ENCODE data around the gene ELANE. TPM values are rescaled to one million over a fixed set of nuclear protein-coding genes. Genes with fewer than 3 reads are reported as not detected.

The ELANE gene
- total RNA-seq, 1 experiment from 2014 or later = not detected

GRCh38 chr19:870963-871401 lies 18.9 kb downstream of the ELANE start:
- H3K4me3 Mint-ChIP-seq (ENCODE audit: unreplicated experiment) = no peak overlapping the region
- CTCF ChIA-PET = no interaction called here
- Histone ChIP-seq H3K27me3 (replicated peaks; ENCODE audit: control insufficient read depth, insufficient read depth, low read length) (no peaks in the 10 kb centered on the region), H3K4me3 (ENCODE audit: low read depth, low read length) (no peak overlapping the region), H3K36me3 (ENCODE audit: control insufficient read depth, insufficient read depth, low read length) (peaks cover 8% of the 10 kb centered on the region), H3K4me1 (no peaks in the 10 kb centered on the region; the same call in 1 of the 2 replicates), H3K9me3 (no peaks in the 10 kb centered on the region)
- peak overlapping the region; percentile 55 for H3K27ac Mint-ChIP-seq (ENCODE audit: unreplicated experiment)
- H3K27me3 Mint-ChIP-seq (ENCODE audit: insufficient read depth, unreplicated experiment) = no peaks in the 10 kb centered on the region
- no peak for DNase-seq
- POLR2A ChIA-PET = no interaction called here
- H3K9me3 Mint-ChIP-seq (ENCODE audit: unreplicated experiment) = no peaks in the 10 kb centered on the region
- no peak for TF ChIP-seq CTCF (IDR thresholded peaks at IDR 0.05; ENCODE audit: insufficient read depth in 1 of 2, low read depth in 1 of 2, low read length in 1 of 2, severe bottlenecking in 1 of 2, unreplicated experiment in 1 of 2)
- H3K36me3 Mint-ChIP-seq (ENCODE audit: insufficient read depth, unreplicated experiment) = peaks cover 79% of the 10 kb centered on the region
- intact Hi-C loops (cut with micrococcal nuclease; ENCODE audit: unreplicated experiment) = no loop called here
- no peaks in the 10 kb centered on the region for H3K4me1 Mint-ChIP-seq (ENCODE audit: low read depth, unreplicated experiment)
- no TSS peak for BruUV-seq (replicated peaks)

DNA sequence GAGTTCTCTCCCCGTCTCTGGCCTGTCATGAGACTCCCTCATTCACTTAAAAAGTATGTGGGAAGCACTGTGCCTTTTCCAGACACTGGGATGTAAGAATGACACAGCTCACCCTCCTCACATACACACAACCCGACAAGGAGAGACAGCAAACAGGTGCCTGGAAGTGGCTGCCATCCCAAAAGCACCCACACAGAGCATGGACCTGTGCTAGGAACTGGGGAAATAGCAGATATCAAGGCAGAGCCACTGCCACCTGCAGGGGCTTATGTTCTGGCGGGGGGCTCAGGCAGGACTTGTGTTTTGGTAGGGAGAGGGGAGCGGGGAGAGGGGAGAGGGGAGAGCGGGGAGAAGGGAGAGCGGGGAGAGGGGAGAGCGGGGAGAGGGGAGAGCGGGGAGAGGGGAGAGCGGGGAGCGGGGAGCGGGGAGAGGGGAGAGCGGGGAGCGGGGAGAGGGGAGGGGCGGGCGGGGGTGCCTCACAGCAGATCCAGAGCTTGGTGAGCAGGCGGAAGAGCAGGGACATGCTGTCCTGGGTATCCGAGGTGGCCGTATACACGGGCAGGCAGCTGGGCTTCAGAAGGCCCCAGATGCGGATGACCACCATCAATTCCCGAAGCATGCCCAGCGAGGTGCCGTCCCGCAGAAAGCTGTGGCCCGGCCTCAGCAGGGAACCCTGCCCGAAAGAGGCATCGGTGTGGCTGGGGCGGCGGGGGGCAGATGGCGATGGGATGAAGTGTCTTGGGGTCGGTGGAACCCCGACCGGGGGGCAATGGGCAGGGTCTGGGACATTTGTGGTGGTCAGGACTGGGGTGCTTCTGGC lies 19.6 kb downstream of the ELANE start:
- H3K4me3 ChIP-seq (ENCODE audit: low read depth, low read length) = no peak overlapping the region
- H3K36me3 Mint-ChIP-seq (ENCODE audit: insufficient read depth, unreplicated experiment) = peaks cover 79% of the 10 kb centered on the region
- POLR2A ChIA-PET = no interaction called here

More for the DNA sequence above, 19.6 kb downstream of the ELANE start:
- Histone ChIP-seq H3K27me3 (replicated peaks; ENCODE audit: control insufficient read depth, insufficient read depth, low read length) (no peaks in the 10 kb centered on the region), H3K36me3 (ENCODE audit: control insufficient read depth, insufficient read depth, low read length) (peaks cover 8% of the 10 kb centered on the region), H3K9me3 (no peaks in the 10 kb centered on the region), H3K4me1 (no peaks in the 10 kb centered on the region; the same call in 1 of the 2 replicates)
- no peak for DNase-seq
- no TSS peak for BruUV-seq (replicated peaks)
- TF ChIP-seq CTCF (IDR thresholded peaks at IDR 0.05; ENCODE audit: insufficient read depth in 1 of 2, low read depth in 1 of 2, low read length in 1 of 2, severe bottlenecking in 1 of 2, unreplicated experiment in 1 of 2) = no peak
- no peaks in the 10 kb centered on the region for H3K4me1 Mint-ChIP-seq (ENCODE audit: low read depth, unreplicated experiment)
- CTCF ChIA-PET = no interaction called here
- no peaks in the 10 kb centered on the region for H3K9me3 Mint-ChIP-seq (ENCODE audit: unreplicated experiment)
- H3K4me3 Mint-ChIP-seq (ENCODE audit: unreplicated experiment) = no peak overlapping the region
- peak overlapping the region; percentile 55 for H3K27ac Mint-ChIP-seq (ENCODE audit: unreplicated experiment)
- intact Hi-C loops (cut with micrococcal nuclease; ENCODE audit: unreplicated experiment) = no loop called here
- no peaks in the 10 kb centered on the region for H3K27me3 Mint-ChIP-seq (ENCODE audit: insufficient read depth, unreplicated experiment)

Measured in Caco-2 (cell line).